HFF-Myc (cell line): ENCODE data around the gene UST.

ENCODE experiments used
- DNase-seq: peaks from one replicate; pipeline ENCODE4 v3.0.0-alpha.2; 2011; ENCODE audit warnings: low read depth; ENCODE audit errors: extremely low read depth
- H3K4me3 ChIP-seq: replicated peaks from 2 replicates; pipeline ENCODE4 v1.5.1; 2011; ENCODE audit warnings: low read depth, mild to moderate bottlenecking, control low read depth, low read length
- TF ChIP-seq, protein P1 (sequence below): IDR thresholded peaks from 2 replicates; pipeline ENCODE4 v1.5.1; 2012; ENCODE audit warnings: mild to moderate bottlenecking, low read depth, low read length, control low read depth; ENCODE audit errors: missing control alignments

UST gene

DNA sequence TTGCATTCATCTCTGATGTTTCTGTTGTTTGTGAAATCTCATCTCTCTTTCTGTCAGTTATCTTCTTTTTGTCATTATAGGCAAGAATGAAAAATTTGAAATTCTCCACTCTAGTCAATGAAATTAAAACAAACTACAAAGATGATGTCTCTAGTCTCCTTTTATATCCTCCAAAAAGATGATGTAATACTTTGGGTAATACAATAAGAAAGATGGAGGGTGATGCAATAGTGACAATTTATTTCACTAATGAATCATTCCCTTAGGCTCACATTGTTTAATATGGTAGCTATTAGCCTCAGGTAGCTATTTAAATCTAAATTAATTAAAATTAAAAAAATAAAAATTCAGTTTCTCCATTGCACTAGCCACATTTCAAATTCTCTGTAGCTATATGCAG, 145.4 kb downstream of the UST start:
- H3K4me3 ChIP-seq, result no peak overlapping the region
- no peak for DNase-seq
- TF ChIP-seq, protein P1, sequence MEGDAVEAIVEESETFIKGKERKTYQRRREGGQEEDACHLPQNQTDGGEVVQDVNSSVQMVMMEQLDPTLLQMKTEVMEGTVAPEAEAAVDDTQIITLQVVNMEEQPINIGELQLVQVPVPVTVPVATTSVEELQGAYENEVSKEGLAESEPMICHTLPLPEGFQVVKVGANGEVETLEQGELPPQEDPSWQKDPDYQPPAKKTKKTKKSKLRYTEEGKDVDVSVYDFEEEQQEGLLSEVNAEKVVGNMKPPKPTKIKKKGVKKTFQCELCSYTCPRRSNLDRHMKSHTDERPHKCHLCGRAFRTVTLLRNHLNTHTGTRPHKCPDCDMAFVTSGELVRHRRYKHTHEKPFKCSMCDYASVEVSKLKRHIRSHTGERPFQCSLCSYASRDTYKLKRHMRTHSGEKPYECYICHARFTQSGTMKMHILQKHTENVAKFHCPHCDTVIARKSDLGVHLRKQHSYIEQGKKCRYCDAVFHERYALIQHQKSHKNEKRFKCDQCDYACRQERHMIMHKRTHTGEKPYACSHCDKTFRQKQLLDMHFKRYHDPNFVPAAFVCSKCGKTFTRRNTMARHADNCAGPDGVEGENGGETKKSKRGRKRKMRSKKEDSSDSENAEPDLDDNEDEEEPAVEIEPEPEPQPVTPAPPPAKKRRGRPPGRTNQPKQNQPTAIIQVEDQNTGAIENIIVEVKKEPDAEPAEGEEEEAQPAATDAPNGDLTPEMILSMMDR, result no peak

DNA sequence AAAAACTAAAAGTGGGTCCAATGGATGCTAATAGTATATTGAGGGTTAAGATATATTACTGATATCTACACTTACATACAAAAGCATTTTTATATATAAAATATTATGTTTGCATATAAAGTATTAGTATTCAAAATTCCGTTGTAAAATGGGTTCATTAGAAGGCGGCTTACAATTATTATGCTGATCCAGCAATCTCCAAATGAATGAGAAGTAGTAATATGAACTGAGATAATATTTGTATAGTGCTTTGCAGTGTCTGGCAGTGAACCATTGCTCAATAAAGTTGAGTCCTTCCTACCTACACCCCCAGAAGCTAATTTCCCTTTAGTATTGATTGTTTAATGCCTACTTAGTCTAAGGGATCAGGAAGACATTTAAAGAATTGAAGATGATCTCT, 146.2 kb downstream of the UST start:
- TF ChIP-seq, protein P1, result no peak
- no peak for DNase-seq
- H3K4me3 ChIP-seq, result no peak overlapping the region

DNA sequence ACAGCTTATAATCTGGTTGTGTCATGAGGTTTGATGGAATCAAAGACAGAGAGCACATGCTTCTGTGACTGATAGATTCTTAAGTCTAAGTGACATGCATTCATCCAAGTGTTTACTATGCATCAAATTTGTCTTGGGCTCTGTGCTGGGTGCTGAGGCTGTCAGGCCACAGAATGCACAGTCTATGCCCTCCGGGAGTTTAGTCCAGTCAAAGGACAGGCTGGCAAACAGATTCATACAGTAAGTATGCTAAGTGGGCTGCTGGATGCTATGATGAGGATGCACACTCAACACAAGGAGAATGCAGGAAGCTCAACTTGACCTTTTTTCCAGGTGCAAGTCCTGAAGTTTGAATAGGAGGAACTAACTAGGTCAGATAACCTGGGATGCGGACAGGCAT, 146.7 kb downstream of the UST start:
- no peak for DNase-seq
- TF ChIP-seq, protein P1, result no peak
- H3K4me3 ChIP-seq, result no peak overlapping the region

DNA sequence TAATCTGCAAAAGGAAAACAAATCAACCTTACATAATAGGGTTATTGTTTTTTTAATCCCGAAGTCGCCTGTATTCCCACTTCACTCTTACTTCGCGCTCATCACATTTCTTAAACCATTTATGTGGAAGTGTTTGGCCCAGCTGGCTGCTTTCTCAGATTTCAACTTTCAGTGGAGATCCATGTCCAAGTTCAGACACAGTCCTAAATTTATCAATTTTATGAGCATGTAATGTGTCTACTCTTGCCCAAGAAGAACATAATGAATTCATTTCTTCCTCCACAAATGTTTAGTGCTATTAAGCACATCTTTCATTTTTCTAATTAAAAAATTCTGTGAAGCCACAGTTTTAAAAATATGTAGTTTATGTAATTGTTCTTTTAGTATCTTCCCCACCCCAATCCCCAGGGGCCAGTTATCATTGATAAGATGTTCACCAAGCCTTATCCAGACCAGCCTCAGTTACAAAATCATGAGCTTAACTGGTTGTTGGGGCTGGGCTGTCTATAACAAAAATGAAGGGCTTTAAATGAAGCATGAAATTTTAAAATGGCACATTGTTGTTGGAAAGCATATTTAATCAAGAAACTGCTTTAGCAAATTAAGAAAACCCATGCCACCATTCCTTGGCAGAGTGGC, 151.7 kb downstream of the UST start:
- no peak overlapping the region for H3K4me3 ChIP-seq
- no peak for DNase-seq
- TF ChIP-seq, protein P1, result no peak

DNA sequence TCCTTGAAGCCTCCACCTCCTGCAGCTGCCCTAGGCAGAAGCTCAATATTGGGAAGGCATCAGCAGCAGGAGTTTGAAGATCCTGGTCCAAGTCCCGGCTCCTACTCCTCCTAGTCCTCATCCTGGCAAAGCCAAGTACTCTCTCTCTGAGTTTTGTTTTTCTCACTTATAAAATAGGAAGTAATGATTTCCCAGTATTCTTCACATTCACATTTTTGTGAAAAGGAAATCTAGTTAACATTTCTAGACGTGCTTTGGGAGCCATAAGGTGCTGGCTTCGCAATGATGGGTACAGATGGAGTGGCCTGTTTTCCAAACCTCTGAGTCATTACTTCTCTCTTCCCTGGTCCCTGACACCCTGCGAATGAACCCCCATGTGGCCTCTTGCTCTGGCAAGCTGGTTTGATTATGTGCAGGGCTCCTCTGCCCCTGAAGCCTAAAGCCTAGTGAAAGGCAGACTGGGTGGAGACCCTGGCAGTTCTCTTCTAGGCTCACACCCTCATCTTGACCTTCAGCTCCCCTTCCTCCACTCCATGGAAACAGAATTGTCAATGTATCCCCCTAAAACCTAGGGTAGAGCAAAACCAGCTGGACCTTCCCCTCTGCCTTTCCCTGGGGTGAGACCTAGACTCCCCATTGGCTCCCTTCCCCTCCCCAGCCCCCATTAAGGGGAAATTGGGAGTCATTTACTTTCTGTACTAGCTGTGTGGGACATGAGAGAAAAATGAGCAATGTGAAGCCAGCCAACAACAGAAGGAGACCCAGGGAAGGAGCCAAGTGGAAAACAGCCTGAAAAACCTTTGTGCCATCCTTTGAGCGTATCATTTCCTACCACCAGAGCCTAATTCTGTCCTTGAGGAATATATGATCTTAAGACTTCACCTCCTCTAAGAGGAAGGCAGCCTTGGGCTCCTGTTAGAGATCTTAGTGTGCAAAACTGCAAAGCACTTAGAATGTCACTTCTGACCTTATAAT, 158.4 kb downstream of the UST start:
- DNase-seq, result no peak
- TF ChIP-seq, protein P1, result no peak
- no peak overlapping the region for H3K4me3 ChIP-seq

DNA sequence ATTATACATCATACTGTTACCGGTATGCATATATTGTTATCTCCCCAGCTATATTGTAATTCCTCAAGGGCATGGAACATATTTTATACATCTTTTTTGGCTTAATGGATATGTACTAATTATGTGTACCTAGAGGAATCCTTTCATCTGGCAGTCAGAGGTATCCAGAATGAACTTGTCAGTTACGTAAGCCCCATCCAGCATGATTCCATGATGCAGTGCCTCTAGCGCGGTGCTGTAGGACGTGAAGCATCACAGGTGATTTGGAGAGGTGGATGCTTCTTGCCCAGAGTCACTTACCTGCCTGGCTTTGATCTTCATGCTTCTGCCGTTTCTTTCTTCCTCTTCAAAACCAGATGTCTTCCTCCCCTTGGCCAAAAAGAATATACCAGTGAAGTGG, 159.1 kb downstream of the UST start:
- H3K4me3 ChIP-seq, result no peak overlapping the region
- no peak for DNase-seq
- TF ChIP-seq, protein P1, result no peak
